GM12878 (cell line): ENCODE data around the gene MRRF. TPM values are rescaled to one million over a fixed set of nuclear protein-coding genes. Genes with fewer than 3 reads are reported as not detected.

Source experiments
- ATAC-seq: fragments of 200-7000 bp; cut with Tn5 transposase; 3 replicates; pipeline ENCODE4 v1.9.1; 2020; ENCODE audit warnings: mild to moderate bottlenecking, moderate library complexity
- BruUV-seq: library from RNA; stranded (reverse); fragments of 400-500 nt; replicated peaks from 2 replicates; lab custom pipeline; 2021; lab: Mats Ljungman, UMichigan
- CTCF ChIA-PET: fragments of 300-600 bp; sonication (Branson Sonifier 250); formaldehyde crosslinking; extraction: SDS; loops from one replicate; lab custom pipeline; 2021; ENCODE audit warnings: inconsistent platforms; lab: Yijun Ruan, JAX
- POLR2A ChIA-PET: fragments of 350-600 bp; formaldehyde crosslinking; extraction: SDS; loops from one replicate; lab custom pipeline; 2021; ENCODE audit warnings: inconsistent platforms; lab: Charles Lee
- RAD21 ChIA-PET: fragments of 300-600 bp; sonication (Branson Sonifier 250); formaldehyde crosslinking; loops from one replicate; lab custom pipeline; 2023; ENCODE audit warnings: antibody characterized with exemption; ENCODE audit not compliant: unreplicated experiment; lab: Charles Lee
- SMC1A ChIA-PET: fragments of 300-600 bp; sonication (Branson Sonifier 250); formaldehyde crosslinking; loops from one replicate; lab custom pipeline; 2023; ENCODE audit not compliant: unreplicated experiment, uncharacterized antibody; lab: Charles Lee
- DNase-seq: peaks from one replicate; pipeline ENCODE4 v3.0.0-alpha.2; 2011; ENCODE audit warnings: low read depth, low spot score
- FAIRE-seq: peaks from 3 replicates; lab custom pipeline; 2011; peaks lifted over from hg19 to GRCh38; lab: Jason Lieb, UNC
- H2AFZ ChIP-seq: 2 replicates; pipeline ENCODE4 v1.6.0; 2011; ENCODE audit warnings: low read depth, low read length, control low read depth; ENCODE audit not compliant: control insufficient read depth
- H3K27ac ChIP-seq: 2 replicates; pipeline ENCODE4 v1.5.1; 2011; ENCODE audit warnings: control low read depth; ENCODE audit not compliant: control insufficient read depth, insufficient read depth
- H3K27me3 ChIP-seq, 2 experiments: replicated peaks in 1 of 2; 2 replicates each; pipeline versions ENCODE4 v1.6.0 to v1.6.1; 2011; ENCODE audit warnings: low read length in 1 of 2; ENCODE audit not compliant: control insufficient read depth in 2 of 2, insufficient read depth in 2 of 2
- H3K36me3 ChIP-seq, 2 experiments: 2 replicates each; pipeline ENCODE4 v1.5.1; 2011; ENCODE audit warnings: low read length in 1 of 2; ENCODE audit not compliant: control insufficient read depth in 2 of 2, insufficient read depth in 2 of 2
- H3K4me1 ChIP-seq: 2 replicates; pipeline ENCODE4 v1.6.1; 2011; ENCODE audit warnings: mild to moderate bottlenecking, low read length, moderate library complexity, mixed read lengths; ENCODE audit not compliant: control insufficient read depth, insufficient read depth
- H3K4me2 ChIP-seq: 2 replicates; pipeline ENCODE4 v1.6.0; 2011; ENCODE audit warnings: control low read depth; ENCODE audit not compliant: control insufficient read depth, insufficient read depth
- H3K4me3 ChIP-seq: fragments of 200-600 bp; sonication (generic); 2 replicates; pipeline ENCODE4 v1.5.1; 2016
- H3K79me2 ChIP-seq: 2 replicates; pipeline ENCODE4 v1.6.0; 2011; ENCODE audit warnings: low read length; ENCODE audit not compliant: control insufficient read depth, insufficient read depth
- H3K9ac ChIP-seq: 2 replicates; pipeline ENCODE4 v1.8.0; 2011; ENCODE audit warnings: low read length, control low read depth, mixed read lengths; ENCODE audit not compliant: control insufficient read depth, insufficient read depth
- H3K9me3 ChIP-seq: replicated peaks from 3 replicates; pipeline ENCODE4 v1.5.1; 2011; ENCODE audit warnings: mild to moderate bottlenecking, low read length; ENCODE audit not compliant: control insufficient read depth, insufficient read depth
- H4K20me1 ChIP-seq: 2 replicates; pipeline ENCODE4 v1.6.0; 2011; ENCODE audit not compliant: control insufficient read depth, insufficient read depth
- ESRRA ChIP-seq: IDR thresholded peaks from 2 replicates; pipeline ENCODE4 v1.6.1; 2012; ENCODE audit warnings: mild to moderate bottlenecking, low read length, improper control_type of control experiment
- SIN3A ChIP-seq: IDR thresholded peaks from 2 replicates; pipeline ENCODE4 v1.6.1; 2012; ENCODE audit warnings: low read depth, low read length, improper control_type of control experiment
- TCF3 ChIP-seq: IDR thresholded peaks from 2 replicates; pipeline ENCODE4 v1.6.1; 2012; ENCODE audit warnings: low read depth, mild to moderate bottlenecking, low read length, borderline replicate concordance; ENCODE audit not compliant: insufficient read depth
- WGBS: methylation state at CpG from one replicate; pipeline ENCODE4 v1.1.6; 2016; ENCODE audit warnings: low lambda C conversion rate; ENCODE audit not compliant: insufficient replicate concordance, insufficient coverage; ENCODE audit errors: missing lambda C conversion rate; 5-methylcytosine and 5-hydroxymethylcytosine counted together
- in situ Hi-C: fragments of 300-500 bp; cut with MboI; formaldehyde crosslinking; loops from 9 replicates; pipeline ENCODE4 v1.14.3; 2018; ENCODE audit warnings: mixed read lengths
- intact Hi-C: fragments of 100-400 bp; cut with micrococcal nuclease; formaldehyde crosslinking; loops from one replicate; pipeline ENCODE4 v1.14.2; 2022; ENCODE audit not compliant: unreplicated experiment
- polyA plus RNA-seq, 11 experiments: library from polyadenylated mRNA; depleted of rRNA in 4 of 11; unstranded in 6 of 11; stranded (reverse) in 5 of 11; fragments of >200 nt; fragmentation: Nextera tagmentation in 4 of 11; fragmentation: Illumina TruSeq in 1 of 11; extraction: Ambion mirVana in 4 of 11; extraction: Trizol in 1 of 11; gene quantifications; 1 replicate in 1 of 11; 2 replicates in 10 of 11; pipeline versions ENCODE4 v1.2.1 to v1.2.3, GENCODE V29; 2011 to 2016; ENCODE audit warnings: inconsistent platforms in 2 of 11, missing spikeins in 2 of 11, low read depth in 1 of 11
- total RNA-seq, 4 experiments: library from RNA; depleted of rRNA in 3 of 4; stranded (reverse); fragments of >200 nt in 3 of 4; fragmentation: Illumina TruSeq in 1 of 4; extraction: Trizol in 1 of 4; gene quantifications; 2 replicates each; pipeline versions ENCODE4 v1.2.1 to v1.2.3, GENCODE V29; 2013 to 2021
- TF ChIP-seq, protein P1 (sequence below): fragments of 450-650 bp; IDR thresholded peaks from 2 replicates; pipeline ENCODE4 v1.6.1; 2017; ENCODE audit warnings: mild to moderate bottlenecking, moderate library complexity

MRRF gene
- total and polyA plus RNA-seq, 10 of the 15 experiments (the other 5 are each of a cell fraction or from before 2014, with no cell fraction given): 64.8 to 112 (median 76.4) TPM

DNA sequence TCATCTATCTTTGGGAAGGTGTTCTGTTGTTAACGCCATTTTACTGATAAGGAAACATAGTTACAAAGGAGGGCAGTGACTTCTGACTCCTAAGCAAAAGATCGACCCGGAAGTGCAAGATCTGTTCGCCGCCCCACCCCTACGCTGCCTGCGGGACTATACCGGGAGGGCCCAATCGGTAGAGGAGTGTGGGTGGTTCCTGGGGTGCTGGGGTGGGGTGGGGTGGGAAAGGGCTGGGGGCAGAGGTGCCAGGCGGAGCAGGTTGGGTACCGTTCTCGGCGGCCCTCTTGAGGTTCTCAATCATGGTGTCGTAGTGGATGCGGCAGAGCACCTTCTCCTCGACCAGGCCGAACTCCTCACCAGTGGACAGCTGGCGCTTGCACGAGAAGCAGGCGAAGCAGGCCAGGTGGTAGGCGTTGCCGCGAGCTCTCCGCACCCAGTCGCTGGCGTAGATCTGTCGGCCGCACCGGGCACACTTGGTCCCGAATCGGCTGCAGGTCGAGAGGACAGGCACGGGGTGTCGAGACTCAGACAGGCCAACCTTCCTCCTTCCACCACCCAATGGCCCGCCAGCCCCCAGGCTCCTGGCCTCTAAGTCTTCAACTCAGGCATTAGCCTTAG lies 47.8 kb upstream of the MRRF start (continued):
- TF ChIP-seq, protein P1, sequence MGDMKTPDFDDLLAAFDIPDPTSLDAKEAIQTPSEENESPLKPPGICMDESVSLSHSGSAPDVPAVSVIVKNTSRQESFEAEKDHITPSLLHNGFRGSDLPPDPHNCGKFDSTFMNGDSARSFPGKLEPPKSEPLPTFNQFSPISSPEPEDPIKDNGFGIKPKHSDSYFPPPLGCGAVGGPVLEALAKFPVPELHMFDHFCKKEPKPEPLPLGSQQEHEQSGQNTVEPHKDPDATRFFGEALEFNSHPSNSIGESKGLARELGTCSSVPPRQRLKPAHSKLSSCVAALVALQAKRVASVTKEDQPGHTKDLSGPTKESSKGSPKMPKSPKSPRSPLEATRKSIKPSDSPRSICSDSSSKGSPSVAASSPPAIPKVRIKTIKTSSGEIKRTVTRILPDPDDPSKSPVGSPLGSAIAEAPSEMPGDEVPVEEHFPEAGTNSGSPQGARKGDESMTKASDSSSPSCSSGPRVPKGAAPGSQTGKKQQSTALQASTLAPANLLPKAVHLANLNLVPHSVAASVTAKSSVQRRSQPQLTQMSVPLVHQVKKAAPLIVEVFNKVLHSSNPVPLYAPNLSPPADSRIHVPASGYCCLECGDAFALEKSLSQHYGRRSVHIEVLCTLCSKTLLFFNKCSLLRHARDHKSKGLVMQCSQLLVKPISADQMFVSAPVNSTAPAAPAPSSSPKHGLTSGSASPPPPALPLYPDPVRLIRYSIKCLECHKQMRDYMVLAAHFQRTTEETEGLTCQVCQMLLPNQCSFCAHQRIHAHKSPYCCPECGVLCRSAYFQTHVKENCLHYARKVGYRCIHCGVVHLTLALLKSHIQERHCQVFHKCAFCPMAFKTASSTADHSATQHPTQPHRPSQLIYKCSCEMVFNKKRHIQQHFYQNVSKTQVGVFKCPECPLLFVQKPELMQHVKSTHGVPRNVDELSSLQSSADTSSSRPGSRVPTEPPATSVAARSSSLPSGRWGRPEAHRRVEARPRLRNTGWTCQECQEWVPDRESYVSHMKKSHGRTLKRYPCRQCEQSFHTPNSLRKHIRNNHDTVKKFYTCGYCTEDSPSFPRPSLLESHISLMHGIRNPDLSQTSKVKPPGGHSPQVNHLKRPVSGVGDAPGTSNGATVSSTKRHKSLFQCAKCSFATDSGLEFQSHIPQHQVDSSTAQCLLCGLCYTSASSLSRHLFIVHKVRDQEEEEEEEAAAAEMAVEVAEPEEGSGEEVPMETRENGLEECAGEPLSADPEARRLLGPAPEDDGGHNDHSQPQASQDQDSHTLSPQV: no peak
- no peak for TF ChIP-seq SIN3A
- no peak for TF ChIP-seq TCF3

DNA sequence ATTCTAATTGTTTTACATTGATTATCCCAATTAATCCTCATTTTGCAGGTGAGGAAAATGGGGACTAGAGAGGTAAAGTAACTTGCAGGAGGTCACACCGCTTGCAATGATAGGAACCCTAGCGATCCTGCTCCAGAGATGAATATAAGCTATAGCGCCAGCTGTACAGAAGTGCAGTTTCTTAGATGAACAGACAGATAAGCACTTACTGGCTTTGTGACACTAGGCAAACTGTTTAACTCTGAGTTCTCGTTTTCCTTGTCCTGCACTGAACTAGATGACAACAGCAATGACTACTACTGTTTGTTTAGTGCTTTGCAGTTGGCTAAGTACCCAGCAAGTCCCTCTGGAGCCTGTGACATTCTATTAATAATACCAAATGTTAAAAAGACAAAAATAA lies 47.0 kb upstream of the MRRF start:
- WGBS: 2% methylated on average over 4 of the region's 4 CpGs
- ChIA-PET SMC1A (no interaction called here), CTCF (no interaction called here), POLR2A (no interaction called here), RAD21 (no interaction called here)
- H4K20me1 ChIP-seq: 0 out of 2 replicates have a peak, but pooled peaks cover 3% of the 10 kb centered on the region
- no peaks in the 10 kb centered on the region for H3K79me2 ChIP-seq
- intact Hi-C loops: no loop called here
- H3K4me3 ChIP-seq: no peak overlapping the region
- no peak for FAIRE-seq
- ATAC-seq: no peak
- H3K9ac ChIP-seq: no peak overlapping the region
- BruUV-seq: no TSS peak
- H3K36me3 ChIP-seq: no peaks in the 10 kb centered on the region
- H3K4me1 ChIP-seq: no peaks in the 10 kb centered on the region
- in situ Hi-C loops: no loop called here
- DNase-seq: no peak
- no peak for TF ChIP-seq ESRRA
- no peak overlapping the region for H3K4me2 ChIP-seq
- no peak overlapping the region for H2AFZ ChIP-seq
- H3K27ac ChIP-seq: no peak overlapping the region
- H3K9me3 ChIP-seq: no peaks in the 10 kb centered on the region; the same call in 2 of the 3 replicates
- peaks cover 18 to 31% of the 10 kb centered on the region in 2 experiments for H3K27me3 ChIP-seq
